BE2C (cell line): ENCODE measurements around the gene IFT57.

Source experiments
- DNase-seq: peaks from one replicate; pipeline ENCODE4 v3.0.0-alpha.2; 2020
- H3K27me3 ChIP-seq: fragments of 250-450 bp; sonication (Bioruptor Pico); 2 replicates; pipeline ENCODE4 v1.5.1; 2020; ENCODE audit warnings: mild to moderate bottlenecking
- H3K36me3 ChIP-seq: fragments of 250-450 bp; sonication (Bioruptor Pico); 2 replicates; pipeline ENCODE4 v1.5.1; 2020; ENCODE audit warnings: mild to moderate bottlenecking
- H3K4me1 ChIP-seq: fragments of 250-450 bp; sonication (Bioruptor Pico); 2 replicates; pipeline ENCODE4 v1.5.1; 2020
- H3K4me3 ChIP-seq: 2 replicates; pipeline ENCODE4 v1.5.1; 2011; ENCODE audit warnings: low read depth, low read length
- H3K9me3 ChIP-seq: fragments of 250-450 bp; sonication (Bioruptor Pico); 2 replicates; pipeline ENCODE4 v1.5.1; 2020
- TF ChIP-seq, protein P1 (sequence below): IDR thresholded peaks from 2 replicates; pipeline ENCODE4 v1.5.1; 2012; ENCODE audit warnings: mild to moderate bottlenecking, low read depth, low read length

The IFT57 gene

DNA sequence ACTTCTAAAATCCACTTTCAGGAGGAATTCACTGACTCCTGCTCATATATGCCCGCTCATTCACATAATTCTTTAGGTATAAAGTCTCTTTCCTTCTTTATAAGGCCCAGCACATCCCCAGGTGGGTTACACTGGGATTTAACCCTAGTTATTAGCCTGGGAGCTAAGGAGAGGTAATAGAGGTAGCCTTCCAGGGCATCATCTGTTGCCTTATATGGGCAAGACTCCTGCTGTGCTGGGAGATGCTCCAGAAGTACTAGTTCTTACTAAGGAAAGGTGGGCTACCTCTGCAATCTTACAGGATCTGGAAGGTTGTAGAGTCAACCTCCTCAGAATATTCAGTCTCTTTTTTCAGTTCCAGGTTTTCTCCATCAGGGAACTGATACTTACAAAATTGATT, 13.1 kb upstream of the IFT57 start:
- Histone ChIP-seq H3K36me3 (no peaks in the 10 kb centered on the region), H3K4me1 (peaks cover 15% of the 10 kb centered on the region), H3K9me3 (no peaks in the 10 kb centered on the region), H3K27me3 (no peaks in the 10 kb centered on the region), H3K4me3 (no peak overlapping the region)
- TF ChIP-seq, protein P1, sequence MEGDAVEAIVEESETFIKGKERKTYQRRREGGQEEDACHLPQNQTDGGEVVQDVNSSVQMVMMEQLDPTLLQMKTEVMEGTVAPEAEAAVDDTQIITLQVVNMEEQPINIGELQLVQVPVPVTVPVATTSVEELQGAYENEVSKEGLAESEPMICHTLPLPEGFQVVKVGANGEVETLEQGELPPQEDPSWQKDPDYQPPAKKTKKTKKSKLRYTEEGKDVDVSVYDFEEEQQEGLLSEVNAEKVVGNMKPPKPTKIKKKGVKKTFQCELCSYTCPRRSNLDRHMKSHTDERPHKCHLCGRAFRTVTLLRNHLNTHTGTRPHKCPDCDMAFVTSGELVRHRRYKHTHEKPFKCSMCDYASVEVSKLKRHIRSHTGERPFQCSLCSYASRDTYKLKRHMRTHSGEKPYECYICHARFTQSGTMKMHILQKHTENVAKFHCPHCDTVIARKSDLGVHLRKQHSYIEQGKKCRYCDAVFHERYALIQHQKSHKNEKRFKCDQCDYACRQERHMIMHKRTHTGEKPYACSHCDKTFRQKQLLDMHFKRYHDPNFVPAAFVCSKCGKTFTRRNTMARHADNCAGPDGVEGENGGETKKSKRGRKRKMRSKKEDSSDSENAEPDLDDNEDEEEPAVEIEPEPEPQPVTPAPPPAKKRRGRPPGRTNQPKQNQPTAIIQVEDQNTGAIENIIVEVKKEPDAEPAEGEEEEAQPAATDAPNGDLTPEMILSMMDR: no peak
- no peak for DNase-seq

DNA sequence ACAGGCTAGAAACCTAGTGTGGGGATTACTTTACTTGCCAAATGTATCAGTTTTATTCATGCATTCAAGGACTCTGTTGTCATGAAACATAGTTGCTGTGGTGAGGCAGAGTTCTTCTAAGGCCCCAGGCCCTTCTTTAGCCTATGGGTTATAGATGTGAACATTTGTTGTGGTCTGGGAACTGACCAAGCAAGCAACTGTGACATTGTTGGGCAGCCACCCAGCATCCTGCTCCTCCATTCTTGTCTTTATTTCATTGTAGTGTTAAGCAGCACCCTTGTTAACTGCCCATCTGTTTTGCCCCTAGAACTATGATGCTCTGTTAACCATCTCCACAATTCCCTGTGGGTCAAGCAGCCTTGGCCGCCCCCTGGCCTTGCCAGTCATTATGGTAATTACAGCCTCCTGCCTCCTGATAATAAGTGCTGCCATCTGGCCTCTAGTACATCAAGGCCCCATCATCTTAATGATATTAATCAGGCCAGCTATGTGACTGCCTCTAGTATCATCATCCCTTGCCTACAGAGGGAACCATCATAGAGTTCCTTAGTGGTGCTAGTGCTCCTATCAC, 12.2 kb upstream of the IFT57 start:
- peak; percentile 53 for DNase-seq
- TF ChIP-seq, protein P1: no peak; the same call in 1 of the 2 replicates

DNA sequence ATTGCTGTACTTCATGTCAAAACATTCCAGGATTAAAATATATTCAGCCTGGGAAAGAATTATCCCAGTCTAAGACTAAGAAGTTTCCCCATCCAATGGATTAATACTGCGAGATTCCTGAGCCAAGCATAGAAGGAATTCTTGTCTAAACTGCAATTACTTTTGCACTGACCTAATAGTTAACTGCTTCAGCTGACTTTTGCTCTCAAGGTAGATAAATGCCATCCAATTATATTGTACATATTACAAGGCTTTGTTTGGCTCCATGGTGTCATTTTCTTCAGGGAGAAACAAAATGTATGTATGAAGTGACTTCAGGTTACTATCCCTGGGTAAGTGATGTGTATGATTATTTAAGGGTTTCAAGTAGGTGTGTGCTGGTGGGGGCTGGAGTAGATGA, 6.1 kb upstream of the IFT57 start:
- Histone ChIP-seq H3K9me3 (no peaks in the 10 kb centered on the region), H3K4me1 (peaks cover 5% of the 10 kb centered on the region), H3K27me3 (no peaks in the 10 kb centered on the region), H3K36me3 (no peaks in the 10 kb centered on the region), H3K4me3 (no peak overlapping the region)
- DNase-seq: no peak
- TF ChIP-seq, protein P1: no peak

More for the DNA sequence above, 12.2 kb upstream of the IFT57 start:
- H3K36me3 ChIP-seq: no peaks in the 10 kb centered on the region
- peaks cover 15% of the 10 kb centered on the region for H3K4me1 ChIP-seq
- H3K9me3 ChIP-seq: no peaks in the 10 kb centered on the region
- H3K4me3 ChIP-seq: no peak overlapping the region
- H3K27me3 ChIP-seq: no peaks in the 10 kb centered on the region

DNA sequence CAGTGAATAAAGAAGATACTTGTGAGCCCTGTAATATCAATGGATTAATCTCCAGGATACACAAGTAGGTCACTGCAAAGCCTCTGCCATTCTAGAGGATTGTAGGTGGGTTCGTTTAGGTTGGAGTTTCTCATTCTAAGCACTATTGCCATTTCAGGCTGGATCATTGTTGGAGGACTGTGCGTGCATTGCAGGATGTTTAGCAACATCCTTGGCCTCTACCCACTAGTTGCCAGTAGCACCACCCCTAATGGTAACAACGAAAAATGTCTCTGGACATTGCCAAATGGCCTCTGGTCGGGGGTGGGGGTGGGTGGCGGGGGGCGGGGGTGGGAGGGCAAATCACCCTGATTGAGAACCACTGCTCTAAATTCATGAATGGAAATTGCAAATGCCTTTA, 4.9 kb upstream of the IFT57 start:
- H3K9me3 ChIP-seq: no peaks in the 10 kb centered on the region
- TF ChIP-seq, protein P1: no peak
- H3K36me3 ChIP-seq: no peaks in the 10 kb centered on the region
- no peak overlapping the region for H3K4me3 ChIP-seq
- DNase-seq: no peak
- peaks cover 5% of the 10 kb centered on the region for H3K4me1 ChIP-seq
- H3K27me3 ChIP-seq: no peaks in the 10 kb centered on the region

DNA sequence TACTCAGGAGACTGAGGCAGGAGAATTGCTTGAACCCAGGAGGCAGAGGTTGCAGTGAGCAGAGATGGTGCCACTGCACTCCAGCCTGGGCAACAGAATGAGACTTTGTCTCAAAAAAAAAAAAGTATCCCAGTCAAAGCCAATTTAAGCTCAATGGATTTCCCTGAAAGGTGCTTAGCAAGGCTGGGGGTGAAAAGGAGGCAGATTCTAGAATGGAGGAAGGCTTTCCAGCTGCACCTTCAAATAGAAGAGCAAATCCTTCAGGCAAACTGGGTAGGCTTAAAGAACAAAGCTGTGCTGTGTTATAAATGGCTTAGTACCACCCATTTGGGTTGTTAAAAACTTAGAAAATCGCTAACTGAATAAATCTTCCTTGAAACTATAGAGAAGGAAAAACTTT, 3.0 kb upstream of the IFT57 start:
- no peak for DNase-seq
- no peaks in the 10 kb centered on the region for H3K9me3 ChIP-seq
- TF ChIP-seq, protein P1: no peak

DNA sequence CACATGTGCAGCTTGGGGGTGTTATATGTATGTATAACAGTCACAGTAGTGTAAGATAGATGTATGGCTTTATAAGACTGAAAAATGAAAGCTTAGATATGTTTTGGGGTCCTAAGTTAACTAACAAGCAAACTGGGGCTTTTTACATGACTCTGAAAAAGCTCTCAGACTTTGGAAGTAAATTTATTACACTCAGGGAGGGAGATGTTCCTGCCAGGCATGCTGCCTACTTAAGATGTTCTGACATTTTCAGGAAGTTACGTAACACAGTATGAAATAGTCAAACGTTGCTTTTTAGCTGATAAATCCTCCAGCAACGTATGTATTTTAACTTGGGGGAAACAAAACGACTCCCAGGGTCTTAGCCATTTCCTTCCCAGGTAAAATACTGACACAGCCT, 1.7 kb upstream of the IFT57 start:
- H3K27me3 ChIP-seq: no peaks in the 10 kb centered on the region
- H3K4me3 ChIP-seq: no peak overlapping the region
- DNase-seq: no peak
- TF ChIP-seq, protein P1: no peak
- H3K4me1 ChIP-seq: peaks cover 5% of the 10 kb centered on the region
- H3K9me3 ChIP-seq: no peaks in the 10 kb centered on the region
- H3K36me3 ChIP-seq: no peaks in the 10 kb centered on the region

More for the DNA sequence above, 3.0 kb upstream of the IFT57 start:
- H3K27me3 ChIP-seq: no peaks in the 10 kb centered on the region
- peaks cover 5% of the 10 kb centered on the region for H3K4me1 ChIP-seq
- H3K4me3 ChIP-seq: no peak overlapping the region
- no peaks in the 10 kb centered on the region for H3K36me3 ChIP-seq
